ENCODE results near the gene INF2. TPM values are rescaled to one million over a fixed set of nuclear protein-coding genes. Genes with fewer than 3 reads are reported as not detected.

Gene INF2
- total and polyA plus RNA-seq, 9 of the 15 experiments (the other 6 are each of a cell fraction or from before 2014, with no cell fraction given), result 0.56 to 31.3 (median 7.8) TPM

DNA sequence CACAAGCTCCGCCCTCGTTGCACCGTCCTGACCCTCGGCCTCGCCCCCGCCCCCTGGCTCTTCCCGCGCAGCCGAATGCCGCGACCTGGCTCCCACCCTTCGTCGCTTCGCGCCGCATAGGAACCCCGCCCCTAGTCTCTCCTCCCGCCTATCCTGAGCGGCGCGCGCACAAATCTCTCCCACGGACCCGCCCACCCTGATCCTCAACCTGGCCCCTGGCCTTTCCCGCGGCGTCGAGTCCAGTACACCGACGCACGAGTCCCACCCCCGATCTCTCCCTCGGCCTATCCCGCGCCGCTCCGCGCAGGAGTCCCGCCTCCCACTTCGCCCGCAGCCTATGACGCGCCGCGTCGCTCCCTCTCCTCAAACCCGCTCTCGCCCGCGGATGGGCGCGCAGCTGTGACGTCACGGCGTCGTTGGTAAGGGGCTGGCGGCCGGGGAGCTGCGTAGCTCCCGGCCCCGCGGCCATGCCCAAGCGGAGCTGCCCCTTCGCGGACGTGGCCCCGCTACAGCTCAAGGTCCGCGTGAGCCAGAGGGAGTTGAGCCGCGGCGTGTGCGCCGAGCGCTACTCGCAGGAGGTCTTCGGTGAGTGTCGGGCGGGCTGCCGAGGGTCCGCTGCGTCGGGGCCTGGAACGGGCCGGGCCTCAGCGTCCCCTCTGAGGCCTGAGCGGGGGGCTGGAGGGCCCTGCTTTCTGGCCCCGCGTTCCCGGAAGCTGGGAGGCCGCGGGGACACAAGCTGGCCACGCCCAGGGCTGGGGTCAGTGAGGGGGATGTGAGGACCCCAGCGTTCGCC, 63.5 kb downstream of the INF2 start, which contains the start of gene SIVA1 (continued):
- TF ChIP-seq, protein P1, sequence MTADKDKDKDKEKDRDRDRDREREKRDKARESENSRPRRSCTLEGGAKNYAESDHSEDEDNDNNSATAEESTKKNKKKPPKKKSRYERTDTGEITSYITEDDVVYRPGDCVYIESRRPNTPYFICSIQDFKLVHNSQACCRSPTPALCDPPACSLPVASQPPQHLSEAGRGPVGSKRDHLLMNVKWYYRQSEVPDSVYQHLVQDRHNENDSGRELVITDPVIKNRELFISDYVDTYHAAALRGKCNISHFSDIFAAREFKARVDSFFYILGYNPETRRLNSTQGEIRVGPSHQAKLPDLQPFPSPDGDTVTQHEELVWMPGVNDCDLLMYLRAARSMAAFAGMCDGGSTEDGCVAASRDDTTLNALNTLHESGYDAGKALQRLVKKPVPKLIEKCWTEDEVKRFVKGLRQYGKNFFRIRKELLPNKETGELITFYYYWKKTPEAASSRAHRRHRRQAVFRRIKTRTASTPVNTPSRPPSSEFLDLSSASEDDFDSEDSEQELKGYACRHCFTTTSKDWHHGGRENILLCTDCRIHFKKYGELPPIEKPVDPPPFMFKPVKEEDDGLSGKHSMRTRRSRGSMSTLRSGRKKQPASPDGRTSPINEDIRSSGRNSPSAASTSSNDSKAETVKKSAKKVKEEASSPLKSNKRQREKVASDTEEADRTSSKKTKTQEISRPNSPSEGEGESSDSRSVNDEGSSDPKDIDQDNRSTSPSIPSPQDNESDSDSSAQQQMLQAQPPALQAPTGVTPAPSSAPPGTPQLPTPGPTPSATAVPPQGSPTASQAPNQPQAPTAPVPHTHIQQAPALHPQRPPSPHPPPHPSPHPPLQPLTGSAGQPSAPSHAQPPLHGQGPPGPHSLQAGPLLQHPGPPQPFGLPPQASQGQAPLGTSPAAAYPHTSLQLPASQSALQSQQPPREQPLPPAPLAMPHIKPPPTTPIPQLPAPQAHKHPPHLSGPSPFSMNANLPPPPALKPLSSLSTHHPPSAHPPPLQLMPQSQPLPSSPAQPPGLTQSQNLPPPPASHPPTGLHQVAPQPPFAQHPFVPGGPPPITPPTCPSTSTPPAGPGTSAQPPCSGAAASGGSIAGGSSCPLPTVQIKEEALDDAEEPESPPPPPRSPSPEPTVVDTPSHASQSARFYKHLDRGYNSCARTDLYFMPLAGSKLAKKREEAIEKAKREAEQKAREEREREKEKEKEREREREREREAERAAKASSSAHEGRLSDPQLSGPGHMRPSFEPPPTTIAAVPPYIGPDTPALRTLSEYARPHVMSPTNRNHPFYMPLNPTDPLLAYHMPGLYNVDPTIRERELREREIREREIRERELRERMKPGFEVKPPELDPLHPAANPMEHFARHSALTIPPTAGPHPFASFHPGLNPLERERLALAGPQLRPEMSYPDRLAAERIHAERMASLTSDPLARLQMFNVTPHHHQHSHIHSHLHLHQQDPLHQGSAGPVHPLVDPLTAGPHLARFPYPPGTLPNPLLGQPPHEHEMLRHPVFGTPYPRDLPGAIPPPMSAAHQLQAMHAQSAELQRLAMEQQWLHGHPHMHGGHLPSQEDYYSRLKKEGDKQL (CRISPR knock-in tag; IDR thresholded peaks at IDR 0.05; ENCODE audit: borderline replicate concordance), result no peak
- TF ChIP-seq NUFIP1 (IDR thresholded peaks at IDR 0.05; ENCODE audit: partially characterized antibody) (no peak), GTF2F1 (IDR thresholded peaks at IDR 0.05; ENCODE audit: low read depth, low read length) (no peak), NCOA6 (IDR thresholded peaks at IDR 0.05) (no peak), ZBED1 (IDR thresholded peaks at IDR 0.05) (no peak), MTA3 (IDR thresholded peaks at IDR 0.05; ENCODE audit: borderline replicate concordance) (no peak; the same call in 1 of the 2 replicates), NR4A1 (CRISPR knock-in tag; IDR thresholded peaks at IDR 0.05) (no peak), NR4A1 (tag; IDR thresholded peaks at IDR 0.05) (no peak), NEUROD1 (IDR thresholded peaks at IDR 0.05; ENCODE audit: borderline replicate concordance, low read depth, low read length, partially characterized antibody) (peak; percentile 41), MECOM (CRISPR knock-in tag; IDR thresholded peaks at IDR 0.05) (no peak), ZNF408 (CRISPR knock-in tag; IDR thresholded peaks at IDR 0.05; ENCODE audit: low read depth) (no peak), ZSCAN29 (IDR thresholded peaks at IDR 0.05) (no peak), BACH1 (tag; IDR thresholded peaks at IDR 0.05) (no peak), CBFA2T2 (conservative IDR thresholded peaks at IDR 0.05) (no peak), ZNF551 (CRISPR knock-in tag; IDR thresholded peaks at IDR 0.05) (no peak)
- TF ChIP-seq, protein P2, sequence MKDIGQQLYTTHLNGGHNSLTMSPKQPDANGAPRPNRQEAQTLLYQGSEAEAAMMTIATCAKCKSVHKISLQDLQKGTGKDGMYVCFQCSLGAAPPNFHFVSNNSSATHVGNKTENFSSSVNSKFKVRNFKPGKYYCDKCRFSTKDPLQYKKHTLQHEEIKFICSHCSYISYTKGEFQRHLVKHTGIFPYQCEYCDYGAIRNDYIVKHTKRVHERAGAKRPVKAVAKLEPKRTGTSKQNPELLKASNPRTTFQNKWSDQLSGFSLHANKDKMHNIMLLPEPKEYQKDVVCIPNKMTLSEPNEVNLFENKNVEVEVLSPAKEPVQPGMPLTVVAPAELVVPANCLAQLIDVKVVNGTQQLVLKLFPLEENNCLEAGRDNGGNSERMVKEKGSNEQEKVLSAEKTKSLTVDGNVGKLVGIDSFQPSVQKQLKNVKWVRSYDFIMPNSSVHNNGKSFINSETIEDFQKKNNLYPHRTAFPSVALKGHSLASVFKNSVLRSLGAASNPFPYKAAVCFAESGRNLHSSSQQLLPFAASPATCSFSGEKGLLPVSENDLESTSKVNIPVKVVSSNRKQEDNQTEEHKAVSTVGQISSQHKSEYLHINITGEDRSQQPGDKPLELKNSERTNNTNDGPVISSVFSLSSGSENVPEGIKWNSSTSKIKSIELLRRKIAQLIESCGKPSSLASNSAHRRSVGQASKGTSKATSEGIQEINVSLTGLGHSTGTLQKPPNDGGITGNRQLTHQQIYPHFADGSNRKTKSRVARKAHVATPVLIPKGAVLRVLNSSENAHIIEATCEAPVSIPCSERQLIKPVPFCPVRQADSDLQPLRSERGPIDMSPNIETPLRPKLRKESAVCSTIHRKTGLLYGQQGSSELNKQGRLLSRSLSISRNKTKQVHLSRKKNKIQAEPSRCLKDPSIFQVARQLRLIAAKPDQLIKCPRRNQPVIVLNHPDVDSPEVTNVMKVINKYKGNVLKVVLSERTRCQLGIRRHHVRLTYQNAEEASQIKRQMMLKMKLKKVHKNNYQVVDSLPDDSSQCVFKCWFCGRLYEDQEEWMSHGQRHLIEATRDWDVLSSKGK (CRISPR knock-in tag; IDR thresholded peaks at IDR 0.05), result no peak
- TF ChIP-seq, protein P3, sequence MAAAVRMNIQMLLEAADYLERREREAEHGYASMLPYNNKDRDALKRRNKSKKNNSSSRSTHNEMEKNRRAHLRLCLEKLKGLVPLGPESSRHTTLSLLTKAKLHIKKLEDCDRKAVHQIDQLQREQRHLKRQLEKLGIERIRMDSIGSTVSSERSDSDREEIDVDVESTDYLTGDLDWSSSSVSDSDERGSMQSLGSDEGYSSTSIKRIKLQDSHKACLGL (CRISPR knock-in tag; IDR thresholded peaks at IDR 0.05; ENCODE audit: borderline replicate concordance, poor library complexity, severe bottlenecking), result no peak
- TF ChIP-seq, protein P4, sequence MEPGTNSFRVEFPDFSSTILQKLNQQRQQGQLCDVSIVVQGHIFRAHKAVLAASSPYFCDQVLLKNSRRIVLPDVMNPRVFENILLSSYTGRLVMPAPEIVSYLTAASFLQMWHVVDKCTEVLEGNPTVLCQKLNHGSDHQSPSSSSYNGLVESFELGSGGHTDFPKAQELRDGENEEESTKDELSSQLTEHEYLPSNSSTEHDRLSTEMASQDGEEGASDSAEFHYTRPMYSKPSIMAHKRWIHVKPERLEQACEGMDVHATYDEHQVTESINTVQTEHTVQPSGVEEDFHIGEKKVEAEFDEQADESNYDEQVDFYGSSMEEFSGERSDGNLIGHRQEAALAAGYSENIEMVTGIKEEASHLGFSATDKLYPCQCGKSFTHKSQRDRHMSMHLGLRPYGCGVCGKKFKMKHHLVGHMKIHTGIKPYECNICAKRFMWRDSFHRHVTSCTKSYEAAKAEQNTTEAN (CRISPR knock-in tag; IDR thresholded peaks at IDR 0.05), result no peak

Data from K562 (cell line).